GM18868 (cell line): Measurements from ENCODE around the gene NODAL.

ENCODE experiments used
- ATAC-seq: cut with Tn5 transposase; IDR thresholded peaks from one replicate; pipeline ENCODE4 v1.9.1; 2021; ENCODE audit warnings: mild to moderate bottlenecking, moderate library complexity; ENCODE audit not compliant: unreplicated experiment

The NODAL gene

DNA sequence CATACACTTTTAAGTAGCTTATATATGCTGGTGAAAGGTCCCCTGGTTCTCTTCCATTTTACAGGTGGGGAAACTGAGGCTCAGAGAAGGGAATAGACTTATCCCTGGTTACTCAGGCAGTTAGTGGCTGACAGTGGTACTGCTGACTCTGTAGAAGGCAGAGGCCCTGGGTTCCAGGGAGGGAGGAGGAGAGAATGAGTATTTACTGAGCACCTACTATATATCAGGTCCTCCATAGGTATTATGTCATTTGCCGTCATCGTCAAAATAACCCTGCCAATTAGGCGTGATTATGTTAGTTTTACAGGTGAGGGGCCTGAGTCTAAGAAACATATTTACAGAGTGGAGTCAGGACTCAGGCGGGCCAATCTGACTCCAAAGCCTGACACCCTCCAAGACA, 23.8 kb upstream of the NODAL start:
- no peak for ATAC-seq

DNA sequence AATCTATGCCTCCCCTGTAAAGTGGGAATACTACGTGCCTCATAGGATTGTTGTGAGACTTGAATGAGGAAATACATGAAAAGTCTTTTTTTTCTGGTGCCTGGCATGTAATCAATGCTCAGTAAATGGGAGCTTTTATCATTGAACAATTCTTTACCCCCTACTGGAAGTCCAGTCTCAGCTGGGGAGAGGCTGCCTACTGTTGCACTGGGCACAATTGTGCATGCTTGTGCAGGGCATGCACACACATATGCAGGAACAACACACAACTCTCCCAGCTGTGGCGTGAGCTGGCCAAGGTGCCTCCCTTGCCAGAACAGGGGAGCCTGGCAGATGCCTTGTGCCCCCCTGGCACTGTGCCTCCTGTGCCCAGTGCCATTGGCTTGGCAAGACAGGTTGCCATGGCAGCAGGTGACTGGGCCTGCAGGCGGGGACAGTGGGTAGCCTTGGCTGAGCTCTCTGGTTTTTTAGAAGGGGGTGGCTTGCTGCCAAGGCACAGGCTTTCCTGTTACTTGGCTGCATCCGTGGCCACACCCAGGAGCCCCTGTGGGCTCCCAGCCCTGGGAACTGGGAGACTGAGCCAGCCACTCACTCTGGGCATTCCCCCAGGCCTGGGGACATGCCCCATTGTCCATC, 21.0 kb upstream of the NODAL start:
- ATAC-seq = no peak

DNA sequence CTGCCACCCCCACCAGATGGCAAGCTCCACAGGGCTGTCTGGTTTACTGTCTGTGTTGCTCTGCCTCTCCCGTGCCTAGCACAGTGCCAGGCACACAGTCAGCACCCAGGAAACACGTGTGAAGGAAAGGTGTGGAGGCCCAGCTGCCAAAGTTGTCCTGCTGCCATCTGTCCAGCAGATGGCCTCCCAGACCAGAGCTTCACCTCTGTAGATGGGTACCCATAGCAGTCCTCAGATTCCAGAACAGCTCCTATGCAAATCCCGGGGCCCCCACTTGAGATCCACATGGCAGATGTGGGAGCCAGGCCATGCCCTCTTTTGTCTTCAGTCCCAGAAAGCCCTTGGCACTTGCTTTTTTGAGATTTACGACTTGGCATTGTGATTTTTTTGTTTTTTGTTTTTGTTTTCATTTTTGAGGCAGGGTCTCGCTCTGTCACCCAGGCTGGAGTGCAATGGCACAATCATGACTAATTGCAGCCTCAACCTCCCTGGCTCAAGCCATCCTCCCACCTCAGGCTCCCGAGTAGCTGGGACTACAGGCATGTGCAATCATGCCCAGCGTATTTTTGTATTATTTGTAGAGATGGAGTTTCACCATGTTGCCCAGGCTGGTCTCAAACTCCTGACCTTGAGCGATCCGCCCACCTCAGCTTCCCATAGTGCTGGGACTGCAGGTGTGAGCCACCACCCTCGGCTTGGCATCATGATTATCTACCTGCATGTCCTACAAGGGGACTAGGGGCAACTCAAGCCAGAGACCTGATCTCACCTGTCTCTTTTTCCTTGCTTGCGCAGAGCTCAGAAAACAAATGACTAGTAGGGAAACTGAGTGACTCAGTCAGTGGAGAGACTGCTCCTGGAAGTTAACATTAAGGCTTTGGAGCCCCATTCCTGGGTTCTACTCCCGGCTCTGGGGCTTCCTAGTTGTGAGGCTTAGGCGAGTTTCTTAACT, 20.2 kb upstream of the NODAL start:
- ATAC-seq = peak; percentile 47

DNA sequence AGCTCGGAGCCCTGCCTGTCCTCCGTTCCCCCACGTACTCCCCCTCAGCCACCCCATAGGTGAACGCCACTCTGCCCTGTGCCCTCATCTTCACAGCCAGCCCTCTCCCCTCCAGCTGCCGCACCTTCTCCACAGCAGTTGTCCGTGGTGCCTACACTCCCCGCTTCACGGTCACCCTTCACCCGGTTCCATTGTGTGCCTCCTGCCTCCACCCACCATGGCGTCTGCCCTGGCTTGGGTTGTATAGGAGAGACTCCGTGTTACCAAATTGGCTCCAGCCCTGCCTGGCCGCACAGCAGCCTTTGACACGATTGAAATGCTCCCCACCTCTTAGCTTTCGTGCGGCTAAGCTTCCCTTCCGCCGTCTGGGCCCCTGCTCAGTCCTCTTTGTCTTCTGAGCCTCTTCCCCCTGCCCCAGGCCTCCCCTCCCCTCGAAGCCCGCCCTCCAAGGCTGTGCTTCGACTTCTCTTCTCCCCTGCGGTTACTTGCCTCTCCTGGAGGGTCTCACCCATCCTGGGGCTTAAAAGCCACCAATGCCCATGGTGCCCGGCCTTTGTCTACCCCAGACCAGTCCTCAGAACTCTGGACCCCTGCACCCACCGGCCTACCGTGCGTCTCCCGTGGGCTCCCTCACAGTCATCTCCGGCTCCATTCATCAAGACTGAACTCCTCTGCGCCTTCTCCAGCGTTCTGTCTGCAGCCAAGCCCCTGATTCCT, 18.5 kb upstream of the NODAL start:
- no peak for ATAC-seq

DNA sequence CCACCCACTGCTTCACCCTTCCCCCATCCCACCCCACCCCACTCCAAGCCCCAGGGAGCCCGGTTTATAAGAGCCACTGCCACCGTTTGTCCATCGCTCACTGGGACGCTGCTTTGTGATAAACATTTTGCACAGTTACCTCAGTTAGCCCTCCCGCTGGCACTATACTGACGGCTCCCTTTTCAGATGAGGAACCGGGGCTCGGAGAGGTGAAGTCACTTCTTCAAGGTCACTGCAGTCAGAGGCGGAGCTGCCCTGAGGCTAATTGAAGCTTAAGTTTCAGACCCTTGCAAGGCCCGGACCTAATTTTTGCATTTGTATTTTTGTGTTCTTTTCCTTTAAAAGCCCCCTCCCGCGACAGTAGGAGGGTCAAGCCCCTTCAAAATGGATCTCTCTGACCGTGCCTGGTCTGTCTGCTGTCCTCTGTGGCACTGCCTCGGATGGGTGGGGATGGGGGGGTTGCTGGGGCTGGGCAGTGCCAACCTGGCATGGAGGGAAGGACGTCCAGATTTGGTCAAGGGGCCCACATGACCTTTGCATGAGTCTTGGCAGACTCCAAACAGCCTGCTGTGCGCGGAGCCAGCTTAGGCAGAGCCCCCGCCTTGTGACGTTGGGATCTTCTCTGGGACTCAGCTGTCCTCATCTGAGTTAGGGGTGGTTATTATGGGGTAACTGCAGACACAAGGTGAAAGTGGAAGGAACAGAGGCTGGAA, 17.7 kb upstream of the NODAL start:
- no peak for ATAC-seq

DNA sequence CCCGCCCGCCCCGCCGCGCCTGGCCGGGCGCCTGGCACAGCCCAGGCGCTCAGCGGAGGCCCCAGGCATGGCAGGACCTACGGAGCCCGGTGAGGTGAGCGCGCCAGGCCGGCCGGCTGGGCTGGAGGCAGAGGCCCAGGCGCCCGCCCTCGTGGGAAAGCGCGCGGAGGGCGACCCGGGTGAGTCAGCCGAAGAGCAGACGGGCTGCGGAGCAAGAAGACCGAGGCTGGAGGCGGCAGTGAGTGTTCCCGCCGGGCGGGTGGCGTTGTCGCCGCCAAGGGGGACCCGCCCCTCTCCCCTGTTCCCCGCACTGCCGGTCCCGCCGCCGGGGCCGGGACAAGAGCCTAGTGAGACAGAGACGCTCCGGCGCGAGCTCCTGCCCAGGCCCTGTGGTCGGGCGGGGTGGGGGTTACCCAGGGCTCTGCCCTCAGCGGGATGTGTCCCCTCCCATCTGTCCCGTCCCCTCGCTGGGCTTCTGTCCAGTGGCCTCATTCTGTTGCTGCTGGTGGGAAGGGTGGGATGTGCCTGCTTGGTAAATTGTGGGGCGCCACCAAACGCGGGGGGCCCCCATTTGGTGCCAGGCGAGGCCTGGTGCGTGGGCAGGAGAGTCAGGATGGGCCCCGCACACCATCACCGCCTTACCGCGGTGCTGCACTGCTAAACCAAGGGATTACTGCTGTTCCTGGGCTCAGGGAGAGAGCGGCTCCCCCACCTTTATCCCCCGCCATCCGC, 17.0 kb upstream of the NODAL start:
- no peak for ATAC-seq

DNA sequence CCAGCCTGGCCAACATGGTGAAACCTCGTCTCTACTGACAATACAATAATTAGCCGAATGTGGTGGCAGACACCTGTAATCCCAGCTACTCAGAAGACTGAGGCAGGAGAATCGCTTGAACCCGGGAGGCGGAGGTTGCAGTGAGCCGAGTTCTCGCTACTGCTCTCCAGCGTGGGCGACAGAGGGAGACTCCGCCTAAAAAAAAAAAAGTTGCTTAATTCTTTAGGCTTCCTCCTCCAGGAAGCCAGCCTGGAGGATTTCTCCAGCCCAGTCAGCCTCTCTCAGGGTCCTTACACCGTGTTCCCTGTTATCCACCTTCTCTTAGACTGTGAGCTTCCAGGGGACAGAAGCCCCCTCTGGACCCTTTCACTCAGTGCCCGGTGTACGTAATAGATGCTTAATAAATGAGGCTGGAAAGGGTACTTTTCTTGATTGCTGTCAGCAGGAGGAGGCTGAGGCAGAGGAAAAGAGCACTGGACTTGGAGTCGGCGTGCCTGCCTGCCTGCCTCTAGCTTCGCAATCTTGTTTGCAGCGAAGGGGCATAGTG, 16.4 kb upstream of the NODAL start:
- no peak for ATAC-seq

DNA sequence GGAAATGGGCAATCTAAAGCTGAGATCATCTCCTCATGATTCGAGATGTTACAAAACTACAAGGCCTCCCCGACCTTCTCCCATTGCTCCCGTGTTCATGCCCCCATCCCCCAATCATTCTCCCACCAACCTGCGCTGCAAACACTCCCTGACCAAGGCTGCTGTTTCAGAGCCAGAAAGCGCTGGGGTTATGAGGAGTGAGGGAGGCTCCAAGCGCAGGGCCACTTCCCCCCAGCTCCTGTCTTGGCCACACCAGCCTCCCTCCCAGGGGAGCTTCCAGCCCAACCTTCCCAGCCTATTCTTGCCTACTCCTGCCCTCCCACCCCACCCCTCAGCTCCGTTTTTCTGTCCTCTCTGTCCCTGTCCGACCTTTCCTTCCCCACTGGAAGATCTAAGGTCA, 14.7 kb upstream of the NODAL start:
- no peak for ATAC-seq

DNA sequence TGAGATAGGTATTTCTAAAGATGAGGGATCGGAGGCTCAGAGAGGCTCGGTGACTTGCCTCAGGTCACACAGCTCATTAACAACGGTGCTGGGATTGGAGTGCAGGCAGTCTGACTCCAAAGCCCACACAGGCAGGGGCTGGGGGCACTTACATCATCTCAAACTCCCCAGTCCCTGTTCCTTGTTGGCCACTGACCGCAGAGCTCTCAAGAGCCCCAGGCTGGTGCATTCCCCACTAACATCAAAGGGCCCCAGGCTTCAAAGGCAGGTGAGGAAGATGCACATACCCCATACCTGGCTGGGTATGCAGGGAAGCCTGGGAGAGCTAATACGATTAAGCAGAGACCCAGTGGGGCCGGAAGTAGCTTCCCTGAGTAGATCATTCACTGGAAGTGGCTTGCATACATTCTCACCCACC, 13.7 kb upstream of the NODAL start:
- no peak for ATAC-seq

DNA sequence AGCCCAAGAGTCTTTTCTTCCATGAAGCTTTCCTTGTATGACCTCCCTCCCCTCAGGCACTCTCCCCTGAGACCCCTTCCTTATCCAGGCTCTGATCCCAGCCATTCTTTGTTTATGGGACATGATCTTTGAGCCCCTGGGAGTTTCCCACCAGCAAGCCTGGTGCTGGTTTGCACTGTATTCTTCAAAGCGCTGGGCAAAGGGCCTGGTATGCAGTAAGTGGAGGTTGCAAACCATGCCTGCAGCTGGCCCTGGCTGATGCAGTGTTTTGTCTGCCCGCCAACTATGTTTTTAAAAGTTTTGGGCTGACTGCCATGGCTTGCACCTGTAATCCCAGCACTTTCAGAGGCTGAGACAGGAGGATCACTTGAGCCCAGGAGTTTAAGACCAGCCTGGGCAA, 6.8 kb upstream of the NODAL start:
- ATAC-seq = no peak

DNA sequence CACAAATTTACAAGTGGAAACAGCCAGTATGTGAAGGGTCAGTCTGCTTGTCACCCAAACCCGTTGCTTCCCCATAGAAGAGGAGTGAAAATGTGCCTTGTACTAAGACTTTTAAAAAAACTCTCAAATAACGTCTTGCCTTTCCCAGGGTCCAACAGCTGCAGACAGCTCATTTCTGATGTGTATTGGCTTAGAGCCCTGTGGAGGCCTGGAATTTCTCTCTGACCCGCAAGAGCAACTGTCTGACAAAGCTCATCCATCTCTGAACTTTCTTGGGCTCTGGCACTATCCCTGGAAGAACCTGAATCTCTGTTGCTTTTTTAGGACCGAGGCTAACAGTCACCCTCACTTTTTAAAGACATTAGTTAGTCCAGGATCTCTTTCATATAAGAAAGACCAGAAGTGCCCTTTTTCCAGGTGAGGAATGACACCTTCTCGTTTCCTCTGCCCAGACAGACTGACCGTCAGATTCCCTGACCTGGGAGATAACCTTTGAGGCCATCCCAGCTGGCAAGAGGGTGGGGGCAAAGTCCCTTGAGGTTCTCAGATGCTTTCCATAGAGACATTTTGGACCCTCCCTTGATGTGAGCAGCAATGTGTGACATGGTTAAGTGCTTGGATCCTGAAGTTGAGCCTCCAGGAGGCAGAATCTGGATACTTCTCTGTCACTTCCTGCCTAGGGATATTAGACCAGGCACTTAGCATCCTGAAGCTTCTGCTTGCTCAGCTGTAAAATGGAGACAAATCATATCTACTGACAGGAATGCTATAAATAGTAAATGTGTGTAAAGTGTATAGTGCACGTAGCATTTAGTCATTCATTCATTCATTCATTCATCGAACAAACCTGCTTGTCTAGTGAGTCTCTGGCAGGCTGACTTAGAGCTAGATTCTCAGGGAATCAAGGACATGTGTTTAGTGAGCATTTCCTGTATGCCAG, 4.5 kb upstream of the NODAL start:
- no peak for ATAC-seq

DNA sequence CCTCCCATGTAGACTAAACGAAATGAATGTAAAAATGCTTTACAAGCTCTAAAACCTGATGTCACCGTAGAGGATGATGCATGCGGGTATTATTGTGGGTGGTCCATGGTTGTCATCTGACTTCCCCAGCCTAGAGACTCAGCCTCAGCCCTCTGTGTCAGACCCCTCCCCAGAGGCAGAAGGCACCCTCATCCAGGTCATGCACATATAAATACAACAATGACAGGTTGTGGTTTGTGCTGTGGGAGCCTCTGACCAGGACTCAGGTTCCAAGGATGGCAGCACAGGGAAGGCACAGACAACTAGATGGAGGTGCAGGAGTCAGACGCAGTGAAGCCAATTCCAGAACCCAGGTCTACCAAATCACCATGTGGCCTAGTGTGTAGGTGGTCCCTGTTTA, 3.3 kb upstream of the NODAL start:
- no peak for ATAC-seq

DNA sequence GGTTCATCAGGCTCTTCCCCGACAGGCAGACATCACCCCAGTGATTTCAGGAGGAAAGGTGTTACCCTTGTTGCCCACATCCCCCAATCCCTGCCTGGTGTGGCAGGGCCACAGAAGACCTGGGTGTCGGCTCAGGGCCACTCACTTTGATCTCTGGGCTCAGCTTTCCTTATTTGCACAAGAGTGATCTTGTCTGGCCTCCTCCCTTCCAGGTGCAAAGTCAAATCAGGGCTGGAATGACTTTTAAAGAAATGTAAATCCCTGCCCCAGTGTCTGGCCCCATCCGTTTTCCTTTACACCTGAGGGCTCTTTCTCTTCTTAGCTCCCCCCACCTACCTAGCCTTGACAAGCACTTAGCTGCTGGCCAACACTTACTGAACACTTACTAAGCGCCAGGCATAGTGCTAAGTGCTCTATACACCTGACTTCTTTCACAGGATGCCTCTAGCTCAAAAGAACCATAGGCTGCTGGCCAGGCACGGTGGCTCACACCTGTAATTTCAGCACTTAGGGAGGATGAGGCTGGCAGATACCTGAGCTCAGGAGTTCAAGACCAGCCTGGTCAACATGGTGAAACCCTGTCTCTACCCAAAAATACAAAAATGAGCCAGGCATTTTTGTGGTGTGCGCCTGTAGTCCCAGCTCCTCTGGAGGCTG, 979 bp upstream of the NODAL start:
- no peak for ATAC-seq

DNA sequence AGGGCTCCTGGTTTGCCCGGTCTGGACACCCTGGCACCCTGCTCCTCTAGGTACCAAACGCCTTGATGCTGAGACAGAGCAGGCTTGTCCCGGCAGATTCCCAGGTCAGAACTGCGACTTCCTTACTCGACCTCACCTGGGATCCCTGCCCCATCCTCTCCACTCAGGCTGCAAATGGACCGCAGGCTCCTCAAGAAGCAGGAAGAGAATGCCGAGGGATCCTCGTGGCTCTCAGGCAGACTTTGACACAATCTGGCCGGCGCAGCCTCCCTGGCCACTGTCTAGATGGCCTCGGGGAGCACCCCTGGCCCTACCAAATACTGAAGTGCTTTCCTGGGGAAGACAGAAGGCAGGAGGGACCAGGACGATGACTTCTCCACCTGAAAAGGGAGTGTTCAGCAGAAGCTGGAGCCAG, 421 bp upstream of the NODAL start:
- ATAC-seq = no peak

DNA sequence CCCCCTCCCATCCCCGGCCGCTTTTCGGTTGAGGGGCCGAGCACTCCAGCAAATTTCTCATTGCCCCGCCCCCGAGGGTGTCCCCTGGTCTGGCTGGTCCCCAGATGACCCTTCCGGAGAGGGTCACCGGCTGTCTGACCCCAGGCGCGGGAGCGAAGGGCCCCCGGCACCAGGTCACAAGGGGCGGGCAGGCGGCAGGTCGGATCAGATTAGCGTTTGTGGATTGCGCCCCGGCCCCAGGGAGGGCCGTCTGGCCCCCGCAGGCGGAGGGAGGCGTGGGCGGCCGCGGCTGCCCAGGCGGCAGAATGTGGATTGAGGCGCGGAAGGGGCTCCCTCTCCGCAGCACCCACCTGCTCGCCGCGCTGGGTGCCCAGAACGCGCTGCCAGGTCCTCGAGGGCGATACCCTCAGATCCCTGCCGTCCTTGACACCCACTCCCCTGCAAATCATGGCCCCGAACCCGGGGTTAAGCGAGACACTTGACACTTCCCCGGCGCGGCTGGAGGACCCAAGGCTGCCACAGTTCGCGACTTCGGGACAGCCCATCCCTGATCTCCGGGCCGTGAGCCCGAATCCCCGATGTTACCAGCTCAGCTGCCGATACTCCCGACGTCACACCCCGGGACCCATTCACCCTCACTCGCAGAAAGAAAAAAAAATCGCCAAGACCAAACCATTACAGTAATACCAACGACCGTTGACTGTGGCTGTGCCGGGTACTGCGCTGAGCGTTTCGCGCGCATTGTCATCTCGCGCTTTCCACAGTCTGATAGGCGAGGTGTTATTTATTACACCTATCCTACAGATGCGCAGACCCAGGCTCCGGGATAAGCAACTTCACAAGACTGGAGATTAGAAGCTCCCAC, 953 bp downstream of the NODAL start:
- no peak for ATAC-seq

DNA sequence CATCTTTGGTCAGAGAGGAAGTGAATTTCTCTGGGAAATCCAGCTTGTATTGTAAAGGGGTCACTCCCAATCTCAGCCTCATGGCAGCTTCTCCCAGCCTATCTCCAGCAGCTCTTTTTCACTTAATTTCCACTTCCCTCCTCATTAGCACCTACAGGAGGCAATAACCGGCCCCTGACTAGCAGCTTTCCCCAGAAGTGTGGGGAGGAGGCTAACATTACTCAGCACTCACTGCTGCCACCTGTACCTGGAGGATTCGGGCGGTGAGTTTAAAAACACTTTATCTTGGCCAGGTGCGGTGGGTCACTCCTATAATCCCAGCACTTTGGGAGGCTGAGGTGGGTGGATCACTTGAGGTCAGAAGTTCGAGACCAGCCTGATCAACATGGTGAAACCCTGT, 3.8 kb downstream of the NODAL start:
- ATAC-seq = no peak

DNA sequence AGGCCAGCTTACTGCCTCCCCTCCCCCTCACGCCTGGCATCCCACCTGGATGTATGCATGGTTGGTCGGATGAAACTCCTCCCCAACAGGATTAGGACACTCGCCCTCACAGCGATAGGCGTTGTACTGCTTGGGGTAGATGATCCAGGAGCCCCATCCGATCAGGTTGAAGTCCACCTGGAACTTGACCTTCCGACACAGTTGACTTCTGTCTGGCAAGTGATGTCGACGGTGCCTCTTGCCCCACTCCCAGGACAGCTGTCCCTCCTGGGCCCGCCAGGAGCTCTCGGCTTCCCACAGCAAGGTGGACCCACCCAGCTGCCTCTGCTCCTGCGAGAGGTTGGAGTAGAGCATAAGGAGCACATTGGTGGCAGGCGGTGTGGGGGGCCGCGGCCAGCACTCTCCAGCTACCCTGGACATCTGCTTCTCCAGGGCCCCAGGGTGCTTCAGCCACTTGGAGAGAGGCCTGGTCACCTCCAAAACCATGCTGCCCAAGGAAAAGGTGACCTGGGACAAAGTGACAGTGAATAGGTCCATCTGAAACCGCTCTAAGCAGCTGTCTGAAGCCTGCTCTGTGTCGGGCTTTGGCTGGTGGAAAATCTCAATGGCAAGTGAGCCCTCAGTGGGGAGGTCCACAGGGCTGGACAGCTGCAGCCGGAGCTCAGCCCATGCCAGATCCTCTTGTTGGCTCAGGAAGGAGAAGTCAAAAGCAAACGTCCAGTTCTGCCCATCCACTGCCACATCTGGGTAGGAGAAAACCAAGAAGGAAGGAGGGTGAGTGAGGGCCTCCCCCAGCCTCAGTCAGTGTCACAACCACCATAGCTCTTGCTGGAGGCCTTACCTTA, 6.0 kb downstream of the NODAL start:
- no peak for ATAC-seq
